SK-N-MC (cell line): ENCODE results near the gene USP10.

Source experiments
- EZH2 ChIP-seq: fragments of 200-600 bp; sonication (generic); IDR thresholded peaks from one replicate; pipeline ENCODE4 v1.6.1; 2017; ENCODE audit warnings: antibody characterized with exemption
- POLR2AphosphoS5 ChIP-seq: IDR thresholded peaks from 2 replicates; pipeline ENCODE4 v1.6.1; 2012; ENCODE audit warnings: mild to moderate bottlenecking, low read depth, low read length, borderline replicate concordance

- no peak for TF ChIP-seq POLR2AphosphoS5
- TF ChIP-seq EZH2: no peak
Measured at GRCh38 chr16:84820771-84821170, 121.0 kb downstream of the USP10 start.
